Neutrophil (primary cell): Measurements from ENCODE around the gene WDR70.

ENCODE experiments used
- H3K27ac ChIP-seq: fragments of 200-600 bp; sonication (generic); 2 replicates; pipeline ENCODE4 v1.5.1; 2016; ENCODE audit warnings: mild to moderate bottlenecking, moderate library complexity
- H3K27me3 ChIP-seq: fragments of 200-600 bp; sonication (generic); 2 replicates; pipeline ENCODE4 v1.6.0; 2016; ENCODE audit warnings: mild to moderate bottlenecking
- H3K36me3 ChIP-seq: fragments of 200-600 bp; sonication (generic); 2 replicates; pipeline ENCODE4 v1.5.1; 2017
- H3K4me1 ChIP-seq, 2 experiments: fragments of 200-600 bp in 1 of 2; sonication (generic) in 1 of 2; 1 replicate in 1 of 2; 2 replicates in 1 of 2; pipeline versions ENCODE4 v1.5.1 to v1.6.1; 2013 to 2016; ENCODE audit warnings: low read depth in 1 of 2, low read length in 1 of 2, mild to moderate bottlenecking in 1 of 2, moderate library complexity in 1 of 2; ENCODE audit not compliant: control insufficient read depth in 1 of 2, insufficient read depth in 1 of 2
- H3K4me3 ChIP-seq, 2 experiments: fragments of 200-600 bp in 1 of 2; sonication (generic) in 1 of 2; 1 replicate in 1 of 2; 2 replicates in 1 of 2; pipeline ENCODE4 v1.5.1; 2013 to 2016; ENCODE audit warnings: low read depth in 1 of 2, low read length in 1 of 2, mild to moderate bottlenecking in 1 of 2, moderate library complexity in 1 of 2
- H3K9me3 ChIP-seq: fragments of 200-600 bp; sonication (generic); 2 replicates; pipeline ENCODE4 v1.5.1; 2016
- TF ChIP-seq, protein P1 (sequence below): fragments of 200-600 bp; sonication (generic); IDR thresholded peaks from 2 replicates; pipeline ENCODE4 v1.5.1; 2016; ENCODE audit warnings: antibody characterized with exemption

Gene WDR70

DNA sequence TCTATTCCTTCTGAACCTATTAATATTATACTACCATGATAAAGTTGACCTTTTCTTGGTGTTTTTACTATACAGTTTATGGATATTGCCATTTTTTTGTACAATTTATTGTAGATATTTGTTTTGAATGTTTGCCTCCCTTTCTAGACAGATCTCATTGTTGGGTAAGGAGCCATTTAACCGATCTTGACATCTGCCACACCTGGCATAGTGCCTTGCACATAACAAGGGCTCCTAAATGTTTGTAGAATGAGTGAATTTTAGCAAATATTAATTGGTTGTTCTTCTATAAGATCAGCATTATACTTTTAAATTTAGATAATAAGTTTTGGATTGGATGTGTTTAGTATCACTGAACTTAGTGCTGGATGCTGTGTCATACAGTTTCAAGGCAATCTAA lies 285.4 kb downstream of the WDR70 start:
- TF ChIP-seq, protein P1, sequence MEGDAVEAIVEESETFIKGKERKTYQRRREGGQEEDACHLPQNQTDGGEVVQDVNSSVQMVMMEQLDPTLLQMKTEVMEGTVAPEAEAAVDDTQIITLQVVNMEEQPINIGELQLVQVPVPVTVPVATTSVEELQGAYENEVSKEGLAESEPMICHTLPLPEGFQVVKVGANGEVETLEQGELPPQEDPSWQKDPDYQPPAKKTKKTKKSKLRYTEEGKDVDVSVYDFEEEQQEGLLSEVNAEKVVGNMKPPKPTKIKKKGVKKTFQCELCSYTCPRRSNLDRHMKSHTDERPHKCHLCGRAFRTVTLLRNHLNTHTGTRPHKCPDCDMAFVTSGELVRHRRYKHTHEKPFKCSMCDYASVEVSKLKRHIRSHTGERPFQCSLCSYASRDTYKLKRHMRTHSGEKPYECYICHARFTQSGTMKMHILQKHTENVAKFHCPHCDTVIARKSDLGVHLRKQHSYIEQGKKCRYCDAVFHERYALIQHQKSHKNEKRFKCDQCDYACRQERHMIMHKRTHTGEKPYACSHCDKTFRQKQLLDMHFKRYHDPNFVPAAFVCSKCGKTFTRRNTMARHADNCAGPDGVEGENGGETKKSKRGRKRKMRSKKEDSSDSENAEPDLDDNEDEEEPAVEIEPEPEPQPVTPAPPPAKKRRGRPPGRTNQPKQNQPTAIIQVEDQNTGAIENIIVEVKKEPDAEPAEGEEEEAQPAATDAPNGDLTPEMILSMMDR = no peak
- Histone ChIP-seq H3K27ac (no peak overlapping the region), H3K27me3 (no peaks in the 10 kb centered on the region), H3K4me3 (no peak overlapping the region), H3K36me3 (no peaks in the 10 kb centered on the region), H3K9me3 (no peaks in the 10 kb centered on the region), H3K4me1 (peaks cover 34 to 63% of the 10 kb centered on the region in 2 experiments)

DNA sequence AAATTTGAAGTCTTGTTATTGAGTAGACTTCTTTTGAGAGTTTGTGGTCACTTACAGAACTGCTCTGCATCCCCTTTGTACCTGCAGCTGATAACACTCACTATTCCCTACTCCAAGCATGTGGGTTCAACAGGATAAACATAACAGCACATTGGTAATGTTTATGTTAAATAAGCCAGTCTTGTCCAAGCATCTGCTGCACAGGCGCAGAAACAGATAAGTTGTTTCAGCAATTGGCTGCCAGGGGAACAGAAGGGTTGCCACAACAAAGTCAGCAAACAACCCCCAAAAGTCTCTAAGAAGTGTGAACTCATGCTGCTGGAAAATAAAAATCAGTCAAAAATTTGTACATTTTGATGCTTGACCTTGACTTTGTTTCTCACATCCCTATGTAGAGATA lies 286.2 kb downstream of the WDR70 start:
- Histone ChIP-seq H3K9me3 (no peaks in the 10 kb centered on the region), H3K4me3 (no peak overlapping the region), H3K27ac (no peak overlapping the region), H3K36me3 (no peaks in the 10 kb centered on the region), H3K27me3 (no peaks in the 10 kb centered on the region), H3K4me1 (peaks cover 34 to 63% of the 10 kb centered on the region in 2 experiments)
- TF ChIP-seq, protein P1 = no peak

DNA sequence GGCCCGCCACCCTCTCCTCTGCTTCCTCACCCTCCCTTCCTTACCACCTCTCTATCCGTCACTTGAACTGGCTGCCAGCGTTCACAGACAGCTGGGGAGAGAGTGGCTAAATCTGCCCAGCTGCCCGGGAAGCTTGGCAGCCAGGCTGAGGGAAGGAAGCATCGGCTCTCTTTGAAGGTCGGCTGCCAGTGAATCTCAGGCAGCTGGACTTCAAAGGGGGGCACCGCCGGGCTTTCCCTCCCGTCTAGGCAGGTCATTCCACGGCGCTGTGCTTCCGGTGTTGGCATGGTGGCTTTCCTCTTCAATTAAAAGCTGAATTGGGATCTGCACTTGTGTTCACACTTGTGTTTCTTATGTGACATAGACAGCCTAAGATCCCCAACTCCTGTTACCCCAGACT lies 286.8 kb downstream of the WDR70 start:
- no peaks in the 10 kb centered on the region for H3K27me3 ChIP-seq
- H3K36me3 ChIP-seq = no peaks in the 10 kb centered on the region
- H3K4me1 ChIP-seq = peaks cover 34 to 63% of the 10 kb centered on the region in 2 experiments

DNA sequence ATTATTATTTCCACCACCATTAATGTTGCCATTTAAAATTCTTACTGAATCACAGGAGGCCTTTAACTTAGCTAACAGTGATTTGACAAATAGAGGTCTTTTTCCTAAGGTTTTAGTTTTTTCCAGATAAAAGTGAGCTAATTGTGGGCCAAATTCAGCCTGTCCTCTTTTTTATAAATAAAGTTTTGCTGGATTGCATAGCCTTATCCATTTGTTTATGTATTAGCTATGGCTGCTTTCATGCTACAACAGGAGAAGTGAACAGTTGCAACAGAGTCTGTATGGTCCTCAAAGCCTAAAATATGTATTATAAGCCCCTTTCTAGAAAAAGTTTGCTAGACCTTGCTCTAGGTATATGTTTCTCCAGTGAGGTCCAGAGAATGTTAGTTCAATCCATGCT lies 288.3 kb downstream of the WDR70 start:
- Histone ChIP-seq H3K4me3 (no peak overlapping the region), H3K4me1 (peaks cover 34 to 59% of the 10 kb centered on the region in 2 experiments), H3K9me3 (no peaks in the 10 kb centered on the region), H3K27ac (no peak overlapping the region), H3K36me3 (no peaks in the 10 kb centered on the region), H3K27me3 (no peaks in the 10 kb centered on the region)
- TF ChIP-seq, protein P1 = no peak

More for the DNA sequence above, 286.8 kb downstream of the WDR70 start:
- TF ChIP-seq, protein P1 = no peak
- Histone ChIP-seq H3K27ac (no peak overlapping the region), H3K9me3 (no peaks in the 10 kb centered on the region), H3K4me3 (no peak overlapping the region)

DNA sequence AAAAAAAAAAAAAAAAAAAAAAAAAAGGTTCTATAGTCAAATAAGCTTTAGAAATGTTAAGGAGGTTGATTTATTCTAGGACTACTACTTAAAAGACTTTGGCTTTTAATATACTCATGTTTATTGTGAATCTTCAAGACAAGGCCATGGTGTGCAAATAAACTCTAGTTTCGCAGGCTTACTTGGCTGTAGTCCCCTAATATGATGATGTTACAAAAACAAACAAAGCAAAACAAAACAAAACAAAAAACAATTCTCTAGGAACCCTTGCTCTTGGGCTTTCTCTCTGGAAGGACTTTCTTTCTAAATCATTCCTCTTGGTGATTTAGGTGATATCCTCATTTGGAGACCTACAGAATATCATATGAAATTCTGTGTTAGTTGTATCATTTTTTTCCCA lies 288.7 kb downstream of the WDR70 start:
- H3K4me1 ChIP-seq = peaks cover 32 to 59% of the 10 kb centered on the region in 2 experiments
- H3K27ac ChIP-seq = no peak overlapping the region
- no peak overlapping the region for H3K4me3 ChIP-seq
- H3K9me3 ChIP-seq = no peaks in the 10 kb centered on the region
- H3K36me3 ChIP-seq = no peaks in the 10 kb centered on the region
- TF ChIP-seq, protein P1 = no peak
- H3K27me3 ChIP-seq = no peaks in the 10 kb centered on the region
